Esophagus muscularis mucosa (tissue), 4 donors: Measurements from ENCODE around the gene MUC2. TPM values are rescaled to one million over a fixed set of nuclear protein-coding genes. Genes with fewer than 3 reads are reported as not detected.

Experiments used
- DNase-seq: peaks from one replicate; pipeline ENCODE4 v3.0.0-alpha.2; 2017; ENCODE audit errors: extremely low spot score
- H3K27ac ChIP-seq, 4 donors: fragments of 200-600 bp; sonication (generic); replicated peaks in 1 of 4; 1 replicate in 3 of 4; 2 replicates in 1 of 4; pipeline ENCODE4 v1.5.1; 2016 to 2019; ENCODE audit warnings: mild to moderate bottlenecking in 1 of 4
- H3K27me3 ChIP-seq, 4 donors: fragments of 200-600 bp; sonication (generic); one replicate each; pipeline versions ENCODE4 v1.5.1 to v1.6.0; 2016 to 2019
- H3K36me3 ChIP-seq, 4 donors: fragments of 200-600 bp; sonication (generic); one replicate each; pipeline ENCODE4 v1.5.1; 2016 to 2019
- H3K4me1 ChIP-seq, 4 donors: fragments of 200-600 bp; sonication (generic); one replicate each; pipeline ENCODE4 v1.5.1; 2016 to 2019
- H3K4me3 ChIP-seq, 4 donors: fragments of 200-600 bp; sonication (generic); 1 replicate in 2 of 4; 2 replicates in 2 of 4; pipeline ENCODE4 v1.5.1; 2016 to 2019; ENCODE audit warnings: mild to moderate bottlenecking in 4 of 4, moderate library complexity in 1 of 4
- H3K9me3 ChIP-seq, 4 donors: fragments of 200-600 bp; sonication (generic); 1 replicate in 3 of 4; 2 replicates in 1 of 4; pipeline ENCODE4 v1.5.1; 2016 to 2019
- CTCF ChIP-seq, 3 experiments: fragments of 200-600 bp in 2 of 3; fragments of 450-650 bp in 1 of 3; sonication (generic) in 2 of 3; IDR thresholded peaks; one replicate each; pipeline ENCODE4 v1.5.1; 2017 to 2019; ENCODE audit warnings: antibody characterized with exemption in 3 of 3, mild to moderate bottlenecking in 2 of 3, moderate library complexity in 1 of 3
- EP300 ChIP-seq: sonication (generic); formaldehyde crosslinking; IDR thresholded peaks from one replicate; pipeline ENCODE4 v1.6.1; 2017; ENCODE audit warnings: antibody characterized with exemption
- POLR2A ChIP-seq: fragments of 450-650 bp; IDR thresholded peaks from one replicate; pipeline ENCODE4 v1.6.1; 2017; ENCODE audit warnings: antibody characterized with exemption, moderate library complexity, mild to moderate bottlenecking, low read depth
- POLR2AphosphoS5 ChIP-seq, 2 donors: sonication (generic); formaldehyde crosslinking; IDR thresholded peaks; one replicate each; pipeline ENCODE4 v1.6.1; 2017; ENCODE audit warnings: antibody characterized with exemption in 2 of 2
- WGBS: methylation state at CpG from one replicate; pipeline ENCODE4 v1.1.5; 2018; 5-methylcytosine and 5-hydroxymethylcytosine counted together
- intact Hi-C: fragments of 100-400 bp; cut with DNase I; formaldehyde crosslinking; loops from one replicate; pipeline ENCODE4 v1.15.1; 2023
- total RNA-seq, 4 donors: library from RNA; depleted of rRNA; stranded (reverse); fragments of >200 nt; gene quantifications; one replicate each; pipeline versions ENCODE4 v1.1.0 to v1.2.1, GENCODE V29; 2016

MUC2 gene
- total RNA-seq, 4 donors from 2014 or later, result 0.34 TPM; not detected in 3

- intact Hi-C loops, result no loop called here
- no peak for DNase-seq
- TF ChIP-seq POLR2A (no peak), CTCF (IDR thresholded peaks at IDR 0.05) (no peak), EP300 (no peak), POLR2AphosphoS5 (IDR thresholded peaks at IDR 0.05) (no peak)
These were observed 3.8 kb upstream of the MUC2 start for GRCh38 chr11:1070594-1071462.

GRCh38 chr11:1071571-1072115, 3.0 kb upstream of the MUC2 start:
- DNase-seq, result no peak
- H3K9me3 ChIP-seq, result no peaks in the 10 kb centered on the region
- 81% methylated on average over 18 of the region's 21 CpGs for WGBS
- H3K27ac ChIP-seq, result no peak overlapping the region
- intact Hi-C loops, result no loop called here
- H3K27me3 ChIP-seq, result peaks cover 0 to 75% (median 5%) of the 10 kb centered on the region in 4 donors
- H3K4me1 ChIP-seq, result peaks cover 0 to 15% (median 13%) of the 10 kb centered on the region in 4 donors
- no peak overlapping the region for H3K4me3 ChIP-seq
- H3K36me3 ChIP-seq, result no peaks in the 10 kb centered on the region
- TF ChIP-seq POLR2AphosphoS5 (IDR thresholded peaks at IDR 0.05), result no peak

More at GRCh38 chr11:1070594-1071462, 3.8 kb upstream of the MUC2 start:
- Histone ChIP-seq H3K4me3 (no peak overlapping the region), H3K9me3 (no peaks in the 10 kb centered on the region), H3K36me3 (no peaks in the 10 kb centered on the region), H3K27ac (no peak overlapping the region), H3K4me1 (peaks cover 0 to 15% (median 13%) of the 10 kb centered on the region in 4 donors), H3K27me3 (peaks cover 0 to 73% (median 5%) of the 10 kb centered on the region in 4 donors)
- 89% methylated on average over 8 of the region's 9 CpGs for WGBS

- DNase-seq, result no peak
- Histone ChIP-seq H3K4me3 (no peak overlapping the region), H3K36me3 (no peaks in the 10 kb centered on the region), H3K4me1 (peaks cover 0 to 15% (median 13%) of the 10 kb centered on the region in 4 donors), H3K9me3 (no peaks in the 10 kb centered on the region), H3K27me3 (peaks cover 0 to 78% (median 5%) of the 10 kb centered on the region in 4 donors), H3K27ac (no peak overlapping the region)
- 45% methylated on average over 13 of the region's 18 CpGs for WGBS
- TF ChIP-seq EP300, result no peak
- no peak for TF ChIP-seq POLR2A
- TF ChIP-seq POLR2AphosphoS5 (IDR thresholded peaks at IDR 0.05), result no peak
- TF ChIP-seq CTCF (IDR thresholded peaks at IDR 0.05), result no peak
- intact Hi-C loops, result no loop called here
These were observed 2.4 kb upstream of the MUC2 start for GRCh38 chr11:1072116-1072820.

GRCh38 chr11:1072821-1073231, 1.8 kb upstream of the MUC2 start:
- Histone ChIP-seq H3K27ac (no peak overlapping the region), H3K4me1 (peaks cover 0 to 15% (median 13%) of the 10 kb centered on the region in 4 donors), H3K4me3 (no peak overlapping the region), H3K36me3 (no peaks in the 10 kb centered on the region), H3K27me3 (peaks cover 0 to 73% (median 5%) of the 10 kb centered on the region in 4 donors), H3K9me3 (no peaks in the 10 kb centered on the region)
- DNase-seq, result no peak
- no peak for TF ChIP-seq POLR2AphosphoS5 (IDR thresholded peaks at IDR 0.05)
- no peak for TF ChIP-seq POLR2A
- no peak for TF ChIP-seq EP300
- TF ChIP-seq CTCF (IDR thresholded peaks at IDR 0.05), result no peak
- WGBS, result 83% methylated on average over 7 of the region's 9 CpGs
- intact Hi-C loops, result no loop called here

- H3K27me3 ChIP-seq, result peaks cover 0 to 68% (median 5%) of the 10 kb centered on the region in 4 donors
- H3K4me3 ChIP-seq, result no peak overlapping the region
- no peak for TF ChIP-seq POLR2A
- TF ChIP-seq EP300, result no peak
- no peak for TF ChIP-seq CTCF (IDR thresholded peaks at IDR 0.05)
- no peak for TF ChIP-seq POLR2AphosphoS5 (IDR thresholded peaks at IDR 0.05)
- H3K4me1 ChIP-seq, result peaks cover 0 to 15% (median 13%) of the 10 kb centered on the region in 4 donors
- no peaks in the 10 kb centered on the region for H3K9me3 ChIP-seq
- DNase-seq, result no peak
- H3K36me3 ChIP-seq, result no peaks in the 10 kb centered on the region
- intact Hi-C loops, result no loop called here
- no peak overlapping the region for H3K27ac ChIP-seq
- 43% methylated on average over 9 of the region's 13 CpGs for WGBS
These were observed 1.4 kb upstream of the MUC2 start for GRCh38 chr11:1073261-1073724.
